ENCODE data around the gene RND3.

DNA sequence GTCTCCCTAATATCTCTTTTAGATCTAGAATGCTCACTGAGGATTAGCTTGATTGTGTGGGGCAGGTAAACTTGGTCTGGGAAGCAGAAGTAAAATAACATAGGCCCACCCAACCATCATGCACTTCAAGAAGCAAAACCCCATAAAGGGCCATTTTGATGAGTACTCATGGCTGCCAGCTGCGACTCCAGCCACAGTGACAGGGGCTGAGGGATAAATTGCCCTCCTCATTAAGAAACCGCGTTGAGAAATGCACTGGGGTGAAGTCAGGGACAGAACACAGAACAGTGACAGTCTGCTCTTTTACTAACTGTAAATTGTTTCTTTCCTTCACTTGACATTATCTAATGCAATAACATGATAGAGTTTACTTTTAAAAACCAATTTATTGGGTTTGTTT, 60.2 kb downstream of the RND3 start:
- no peak for TF ChIP-seq PAX5 (IDR thresholded peaks at IDR 0.05; ENCODE audit: insufficient read depth, low read length, severe bottlenecking)
- TF ChIP-seq POLR2A (IDR thresholded peaks at IDR 0.05; ENCODE audit: low read depth, low read length): no peak
